ENCODE measurements around the gene FBLN2.
"Not testable (repeated sequence)": the region's sequence is repeated elsewhere in the genome, so short reads cannot be mapped to it uniquely, and the experiment has no call there.

FBLN2 gene

DNA sequence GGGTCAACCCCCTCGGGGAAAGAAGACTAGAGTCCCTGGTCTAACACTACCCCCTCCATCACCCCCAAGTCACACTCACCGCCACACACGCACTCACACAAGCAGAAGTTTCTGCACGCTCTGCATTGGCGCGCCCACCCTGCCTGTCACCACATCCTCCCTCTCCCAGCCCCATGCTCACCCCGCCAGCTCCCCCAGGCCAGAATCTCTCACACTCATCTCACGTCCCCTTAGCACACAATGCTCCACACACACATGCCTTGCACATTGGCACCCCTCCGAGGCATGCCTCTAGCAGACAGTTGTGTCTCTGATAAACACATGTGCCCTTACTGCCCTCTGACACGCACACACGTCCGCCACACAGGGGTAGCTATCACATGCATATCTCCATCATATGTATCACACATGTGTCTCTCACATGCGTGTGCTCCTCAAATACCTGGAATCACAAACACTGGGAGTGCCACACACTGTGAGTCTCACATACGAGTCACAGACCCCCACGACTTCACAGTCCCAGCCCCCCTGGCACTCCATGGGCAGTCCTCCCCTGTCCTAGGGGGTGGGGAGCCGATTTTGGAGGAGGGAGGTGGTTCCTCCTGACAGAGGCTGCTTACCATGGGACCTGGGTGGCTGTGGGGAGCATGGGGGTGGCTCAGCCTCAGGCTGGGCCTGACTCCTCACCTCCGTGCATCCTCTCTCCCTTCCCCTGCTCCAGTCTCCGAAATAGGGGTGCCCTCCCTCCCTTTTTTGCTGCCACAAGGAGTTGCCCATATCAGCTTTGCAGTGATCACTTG, 898 bp downstream of the FBLN2 start:
- no peak for DNase-seq (ENCODE audit: low read depth)

DNA sequence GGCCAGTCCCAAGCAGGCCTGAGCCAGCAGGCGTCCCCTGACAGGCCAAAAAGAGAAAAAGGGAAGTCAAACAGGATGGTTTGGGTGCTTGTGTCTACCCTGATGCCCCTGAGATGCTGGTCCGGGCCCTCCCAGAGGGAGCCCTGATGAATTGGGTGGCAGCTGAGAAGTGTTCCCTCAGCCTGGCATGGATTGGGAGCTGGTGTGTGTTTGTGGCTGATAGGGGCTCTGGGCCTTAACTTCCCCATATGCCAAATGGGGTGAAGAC, 1.4 kb downstream of the FBLN2 start:
- no peak for DNase-seq (ENCODE audit: low read depth)

DNA sequence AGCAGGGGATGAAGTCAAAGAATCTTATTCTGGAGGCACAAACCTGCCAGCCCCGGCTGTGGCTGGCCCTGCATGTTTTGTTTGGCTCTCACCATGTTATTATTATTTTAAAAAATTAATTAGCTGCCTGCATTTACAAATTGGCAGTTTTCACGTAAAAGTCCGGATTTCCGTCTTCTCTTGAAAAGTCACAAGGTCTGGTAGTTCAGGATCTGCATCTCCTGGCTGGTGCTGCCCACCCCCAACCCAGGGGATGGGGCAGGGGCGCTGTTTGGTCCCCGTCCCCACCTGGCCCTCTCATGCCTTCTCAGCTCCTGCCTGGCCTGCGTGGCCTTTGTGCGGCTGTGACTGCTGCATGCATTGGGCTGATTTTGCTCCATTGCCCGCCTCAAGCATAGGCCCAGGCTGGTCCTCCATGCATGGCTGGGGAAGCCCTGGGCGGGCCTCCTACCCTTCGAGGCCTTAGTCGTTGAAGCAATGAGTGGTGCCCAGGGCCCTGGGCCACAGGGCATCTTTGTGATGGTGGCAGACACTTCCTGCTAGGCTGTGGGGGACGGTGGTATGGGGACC, 2.0 kb downstream of the FBLN2 start:
- no peak for DNase-seq (ENCODE audit: low read depth)

DNA sequence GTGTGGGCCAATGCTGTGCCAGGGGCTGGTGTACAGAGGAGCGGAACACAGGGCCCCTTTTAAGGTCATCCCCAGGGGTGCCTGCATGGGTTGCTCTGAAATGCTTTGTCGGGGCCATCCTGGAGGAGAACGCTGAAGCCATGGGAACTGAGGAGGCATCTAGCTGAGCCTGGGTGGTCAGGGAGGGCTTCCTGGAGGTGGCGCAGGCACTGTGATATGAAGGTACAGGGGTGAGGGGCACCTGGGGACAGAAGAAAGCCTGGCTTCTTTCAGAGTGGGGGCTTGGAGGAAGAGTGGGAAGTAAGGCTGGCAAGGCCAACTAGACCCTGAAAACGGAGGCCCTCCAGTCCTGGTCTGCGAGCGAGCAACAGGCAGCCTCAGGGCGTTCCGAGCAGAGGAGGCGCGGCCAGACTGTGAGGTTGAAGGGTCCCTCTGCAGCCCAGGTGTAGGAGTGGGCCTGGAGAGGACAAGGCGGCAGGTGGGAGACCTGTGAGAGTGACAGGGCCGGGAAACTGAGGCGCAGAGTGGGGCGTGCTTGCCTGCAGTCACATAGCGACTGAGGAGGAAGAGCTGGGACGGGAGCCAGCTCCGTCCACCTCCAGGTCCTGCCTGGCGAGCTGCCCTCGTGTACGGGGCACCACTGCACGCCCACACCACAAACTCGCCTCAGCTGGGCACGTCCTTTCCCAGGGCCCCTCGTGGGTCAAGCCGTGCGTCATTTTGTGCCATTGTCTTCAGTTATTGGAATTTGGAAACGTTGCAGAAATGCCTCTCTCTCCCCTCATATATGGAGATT, 4.1 kb downstream of the FBLN2 start:
- DNase-seq (ENCODE audit: low read depth): no peak

DNA sequence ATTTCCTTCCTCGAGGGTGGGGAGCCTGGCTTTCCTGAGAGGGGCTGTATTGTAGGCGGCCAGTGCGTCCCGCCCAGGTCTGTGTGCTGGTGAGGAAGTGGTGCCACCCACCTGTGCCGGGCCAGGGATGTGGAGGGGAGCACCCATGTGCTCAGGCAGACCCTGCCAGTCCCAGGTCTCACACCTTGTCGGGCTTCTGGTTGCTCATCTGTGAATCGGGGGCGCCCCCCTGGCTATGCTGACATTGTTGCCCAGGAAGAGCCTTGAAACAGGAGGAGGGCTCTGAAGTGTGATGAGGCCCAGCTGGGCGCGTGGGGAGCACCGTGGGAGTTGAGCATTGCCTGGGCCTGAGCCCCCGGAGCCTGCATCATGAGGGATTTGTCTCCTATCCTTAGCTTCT, 4.8 kb downstream of the FBLN2 start:
- no peak for DNase-seq (ENCODE audit: low read depth)

DNA sequence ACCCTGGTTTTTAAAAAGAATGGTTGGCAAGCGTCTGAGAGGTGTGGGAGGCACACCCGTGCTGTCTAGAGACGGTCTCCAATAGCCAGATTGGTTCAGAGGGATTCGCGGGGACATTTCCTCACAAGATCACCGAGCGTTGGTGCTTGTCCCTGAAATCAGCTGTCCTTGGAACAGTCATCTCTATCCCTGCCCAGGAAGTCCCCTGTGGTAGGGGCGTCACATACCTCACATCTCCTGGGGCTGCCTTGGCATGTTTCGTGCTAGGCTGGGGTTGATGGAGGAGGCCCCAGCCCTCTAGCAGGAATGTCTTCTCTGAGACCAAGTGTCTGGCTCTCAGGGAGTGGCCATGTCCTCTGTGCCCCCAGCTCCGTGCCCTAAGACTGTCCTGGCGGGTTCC, 6.8 kb downstream of the FBLN2 start:
- DNase-seq (ENCODE audit: low read depth): no peak

DNA sequence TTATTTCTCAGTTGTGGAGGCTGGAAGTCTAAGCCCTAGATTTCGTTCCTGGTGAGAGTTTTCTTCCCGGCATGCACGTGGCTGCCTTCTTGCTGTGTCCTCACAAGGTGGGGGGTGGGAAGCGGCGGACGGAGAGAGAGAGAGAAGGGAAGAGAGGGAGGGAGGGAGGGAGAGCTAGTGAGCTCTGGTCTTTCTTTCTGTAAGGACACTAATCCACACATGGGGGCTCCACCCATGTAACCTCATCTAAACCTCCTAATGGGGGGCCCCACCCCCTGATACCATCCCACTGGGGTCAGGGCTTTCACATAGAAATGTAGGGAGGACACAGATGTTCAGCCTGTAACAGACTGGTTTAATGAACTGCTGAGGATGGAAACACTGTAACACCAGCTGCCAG, 7.3 kb downstream of the FBLN2 start:
- no peak for DNase-seq (ENCODE audit: low read depth)

DNA sequence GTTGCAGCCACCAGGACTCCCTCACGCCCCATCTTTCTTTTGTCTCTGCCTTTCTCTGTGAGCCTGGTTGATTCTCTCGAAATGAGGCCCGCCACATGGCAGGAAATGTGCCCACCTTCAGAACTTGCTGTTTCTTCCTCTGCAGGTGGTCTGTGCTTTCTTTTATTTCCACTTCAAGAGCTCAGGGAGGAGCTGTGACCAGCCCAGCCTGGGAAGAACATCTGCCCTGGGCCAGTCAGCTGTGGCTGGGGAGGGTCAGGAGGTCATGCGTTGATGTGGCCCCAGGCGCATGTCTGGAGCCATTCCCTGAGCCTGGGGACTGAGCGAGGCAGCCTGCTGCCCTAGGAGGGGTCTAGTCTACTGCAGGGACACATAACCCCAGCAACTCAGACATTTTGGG, 8.0 kb downstream of the FBLN2 start:
- no peak for DNase-seq (ENCODE audit: low read depth)

DNA sequence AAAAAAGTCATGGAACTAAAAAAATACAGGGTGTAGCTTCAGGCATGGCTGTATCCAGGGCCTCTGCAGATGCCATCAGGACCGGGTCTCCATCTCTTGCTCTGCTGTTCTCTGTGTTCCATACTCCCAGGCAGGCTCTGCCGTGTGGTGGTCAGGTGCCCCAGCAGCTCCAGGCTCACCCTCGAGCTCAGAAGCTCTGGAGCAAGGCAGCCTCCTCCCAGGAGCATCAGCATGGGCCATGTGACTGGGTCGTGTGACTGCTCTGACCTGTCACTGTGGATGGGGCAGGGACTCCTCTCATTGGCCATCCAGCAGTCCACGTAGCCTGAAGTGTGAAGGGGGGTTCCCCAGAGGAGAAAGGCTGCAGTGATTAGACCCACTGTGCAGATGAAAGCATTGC, 8.5 kb downstream of the FBLN2 start:
- DNase-seq (ENCODE audit: low read depth): no peak

DNA sequence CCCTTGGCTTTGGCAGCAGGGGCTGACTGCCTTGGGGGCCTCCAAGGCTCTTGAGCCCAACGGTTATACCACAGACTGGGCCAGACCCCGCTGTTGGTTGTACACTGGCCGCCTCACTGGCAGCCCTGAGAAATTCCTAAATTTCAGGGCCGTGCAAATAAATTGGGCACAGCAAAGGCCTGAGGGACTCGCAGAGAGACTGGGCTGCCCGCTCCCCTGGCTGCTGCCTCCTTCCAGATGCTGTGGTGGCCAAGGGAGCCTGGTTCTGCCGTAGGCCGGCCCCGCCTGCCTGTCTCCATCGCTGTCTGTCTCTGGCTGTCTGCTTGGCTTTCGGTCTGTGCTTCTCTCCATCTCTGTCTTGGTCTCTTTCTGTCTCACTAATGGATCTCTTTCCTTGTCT, 9.0 kb downstream of the FBLN2 start:
- DNase-seq (ENCODE audit: low read depth): no peak

DNA sequence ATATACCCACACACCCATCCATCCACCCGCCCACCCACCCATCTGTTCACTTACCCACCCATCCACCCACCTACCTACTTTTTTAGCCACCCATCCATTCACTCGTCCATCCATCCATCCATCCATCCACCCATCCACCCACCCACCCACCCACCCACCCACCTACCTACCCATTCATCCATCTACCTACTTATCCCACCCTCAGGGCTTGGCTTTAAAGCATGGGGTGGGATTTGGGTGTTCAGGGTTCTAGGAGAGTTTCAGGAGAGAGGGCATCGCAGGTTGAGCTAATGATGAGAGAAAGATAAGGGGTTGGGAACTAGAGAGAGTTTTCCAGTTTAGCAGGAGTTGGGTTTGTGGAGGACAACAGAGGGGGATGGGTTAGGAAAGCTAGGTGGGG, 9.7 kb downstream of the FBLN2 start:
- DNase-seq (ENCODE audit: low read depth): no peak

DNA sequence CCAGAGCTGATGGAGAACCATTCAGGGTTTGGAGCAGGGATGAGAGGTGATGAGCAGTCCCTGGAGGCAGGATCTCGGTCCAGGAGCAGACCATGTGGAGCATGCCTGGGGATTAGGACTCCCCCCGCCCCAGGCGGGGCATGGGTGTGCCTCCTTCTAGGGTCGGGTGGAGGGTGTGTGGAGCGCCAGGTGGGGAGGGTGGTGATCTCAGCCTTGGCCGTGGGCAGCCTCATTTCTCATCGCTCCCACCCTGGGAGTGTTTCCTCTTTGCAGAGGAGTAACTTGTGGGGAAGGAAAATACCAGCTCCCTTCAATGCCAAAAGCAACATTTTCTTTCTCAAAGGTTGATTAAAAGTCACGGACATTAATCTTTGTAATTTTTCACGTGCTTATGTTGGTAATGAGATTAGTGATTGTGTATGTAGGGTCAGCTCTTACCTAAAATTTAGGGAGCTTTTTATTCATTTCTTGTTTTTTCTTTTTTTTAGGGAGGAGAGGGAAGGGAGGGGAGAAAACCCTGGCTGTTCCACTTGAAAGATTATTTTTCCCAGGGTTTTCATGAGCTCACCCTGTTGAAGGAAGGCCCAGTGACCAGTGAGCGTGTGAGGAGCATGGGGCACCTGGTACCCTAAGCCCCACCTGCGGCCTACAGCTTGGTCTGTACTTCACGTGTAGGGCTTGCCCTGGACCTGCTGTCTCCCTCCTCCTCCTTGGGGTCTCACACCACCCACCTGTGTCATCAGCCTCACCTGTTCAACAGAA, 11.0 kb downstream of the FBLN2 start:
- DNase-seq (ENCODE audit: low read depth): no peak

DNA sequence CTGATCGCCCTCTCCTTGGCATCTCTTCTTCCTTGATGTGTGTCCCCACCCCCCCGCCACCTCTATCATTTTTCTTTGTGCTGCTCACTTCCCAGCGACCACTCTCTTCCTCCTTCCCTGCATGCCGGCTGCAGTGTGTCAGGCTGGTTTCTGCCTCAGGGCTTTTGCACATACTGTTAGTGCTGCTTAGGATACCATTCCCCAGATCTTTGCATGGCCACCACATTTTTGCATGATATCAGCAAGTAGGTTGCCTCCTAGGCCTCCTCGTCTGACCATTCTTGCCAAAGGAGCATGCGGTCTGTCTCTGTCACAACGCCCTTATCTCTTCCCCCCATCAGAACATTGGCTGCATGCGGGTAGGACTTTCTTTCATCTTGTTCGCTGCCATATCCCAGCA, 12.5 kb downstream of the FBLN2 start:
- no peak for DNase-seq (ENCODE audit: low read depth)

DNA sequence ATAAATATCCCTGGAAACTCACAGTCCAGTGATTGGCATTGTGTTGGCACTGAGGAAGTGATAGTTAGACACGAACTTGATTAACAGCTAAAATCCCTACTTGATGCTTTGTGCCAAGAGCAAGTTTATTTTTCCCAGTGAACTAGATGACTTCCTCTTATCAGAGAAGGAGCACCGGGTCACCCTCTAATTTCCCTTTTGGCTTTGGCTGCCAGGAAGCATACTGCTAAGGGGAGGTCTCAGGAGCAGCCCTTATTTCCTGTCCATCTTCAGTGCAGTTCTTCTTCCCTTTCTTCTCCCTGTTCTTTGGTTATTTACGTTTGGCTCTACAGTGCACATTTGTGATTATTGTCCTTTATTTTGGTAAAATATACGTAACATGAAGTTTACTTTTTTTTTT, 13.0 kb downstream of the FBLN2 start:
- DNase-seq (ENCODE audit: low read depth): no peak

DNA sequence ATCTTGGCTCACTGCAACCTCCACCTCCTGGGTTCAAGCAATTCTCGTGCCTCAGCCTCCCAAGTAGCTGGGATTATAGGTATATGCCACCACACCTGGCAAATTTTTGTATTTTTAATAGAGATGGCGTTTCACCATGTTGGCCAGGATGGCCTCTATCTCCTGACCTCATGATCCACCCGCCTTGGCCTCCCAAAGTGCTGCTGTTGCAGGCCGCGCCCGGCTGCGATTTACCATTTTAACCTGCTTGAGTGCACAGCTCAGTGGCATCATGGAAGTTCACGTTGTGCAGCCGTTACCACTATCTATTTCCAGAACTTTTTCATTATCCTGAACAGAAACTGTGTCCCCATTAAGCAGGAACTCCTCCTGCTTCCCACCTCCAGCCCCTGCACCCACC, 13.5 kb downstream of the FBLN2 start:
- DNase-seq (ENCODE audit: low read depth): not testable (repeated sequence)

DNA sequence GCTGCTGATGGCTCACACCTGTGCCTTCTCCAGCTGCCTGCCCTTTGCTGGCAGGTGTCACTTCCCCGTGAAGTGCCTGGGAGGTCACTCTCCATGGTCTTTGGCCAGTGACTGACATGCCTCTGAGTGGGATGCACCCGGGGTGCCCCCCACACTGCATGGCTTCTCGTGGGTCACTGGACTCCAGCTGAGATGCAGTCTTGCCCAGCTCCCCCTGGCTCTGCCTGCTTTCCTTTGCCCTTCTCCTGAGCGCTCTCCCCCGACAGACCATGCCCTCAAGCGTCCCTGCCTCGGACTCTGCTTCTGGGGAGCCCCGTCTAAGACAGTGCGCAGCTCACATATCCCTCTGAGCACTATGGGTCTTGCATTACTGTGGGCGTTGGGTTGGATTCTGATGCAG, 14.4 kb downstream of the FBLN2 start:
- no peak for DNase-seq (ENCODE audit: low read depth)

DNA sequence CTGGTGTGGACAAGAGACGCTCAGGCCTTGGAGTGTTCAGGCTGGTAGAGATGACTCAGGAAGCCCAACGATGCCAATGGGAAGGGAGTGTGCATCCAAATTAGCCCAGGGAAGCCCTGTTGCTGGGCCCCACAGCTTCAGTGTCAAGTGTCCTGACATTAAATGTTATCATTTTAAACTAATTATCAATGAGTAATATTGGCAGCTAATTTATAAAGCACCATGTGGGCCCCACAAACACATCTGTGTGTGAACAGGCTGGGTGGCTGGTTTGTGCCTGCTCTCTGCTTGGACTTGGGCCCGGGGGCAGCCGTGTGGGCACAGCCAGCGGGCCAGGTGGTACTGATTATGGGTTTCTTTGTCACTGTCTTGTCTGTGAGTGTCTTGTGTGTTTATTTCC, 15.0 kb downstream of the FBLN2 start:
- DNase-seq (ENCODE audit: low read depth): no peak

DNA sequence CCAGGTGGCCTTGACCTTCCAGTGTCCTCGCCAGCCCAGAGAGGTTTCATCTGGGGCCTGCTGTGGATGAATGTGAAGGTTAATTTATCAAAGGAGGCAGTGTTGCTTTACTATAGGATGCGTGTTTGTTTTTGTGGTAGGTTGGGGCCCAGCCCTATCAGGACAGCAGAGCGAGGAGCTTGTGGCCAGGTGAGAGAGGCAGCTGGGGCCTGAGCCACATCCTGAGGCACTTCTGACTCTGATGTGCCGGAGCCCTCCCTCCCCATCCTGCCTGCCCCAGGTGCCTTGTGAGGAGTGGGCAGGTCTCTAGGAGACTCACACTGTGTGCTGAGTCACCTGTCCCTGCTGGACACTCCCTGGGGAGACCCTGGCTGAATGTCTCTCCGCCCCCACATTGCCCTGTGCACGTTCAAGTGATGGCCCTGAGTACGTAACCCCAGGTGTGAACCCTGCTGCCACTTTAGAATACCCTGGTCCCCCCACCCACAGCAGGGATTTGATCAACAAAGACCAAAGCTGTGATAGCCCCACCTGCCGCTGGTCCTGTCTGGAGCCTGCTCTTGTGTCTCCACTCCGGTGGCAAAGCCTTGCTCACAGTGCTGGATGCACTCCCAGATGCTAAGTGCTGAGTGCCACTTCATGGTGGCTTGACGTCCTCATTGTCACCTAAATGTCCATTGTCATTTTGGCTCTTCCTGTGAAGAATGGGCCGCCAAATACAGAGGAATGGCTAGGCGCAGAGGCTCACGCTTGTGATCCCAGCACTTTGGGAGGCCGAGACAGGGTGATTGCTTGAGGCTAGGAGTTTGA, 16.0 kb downstream of the FBLN2 start:
- DNase-seq (ENCODE audit: low read depth): no peak

DNA sequence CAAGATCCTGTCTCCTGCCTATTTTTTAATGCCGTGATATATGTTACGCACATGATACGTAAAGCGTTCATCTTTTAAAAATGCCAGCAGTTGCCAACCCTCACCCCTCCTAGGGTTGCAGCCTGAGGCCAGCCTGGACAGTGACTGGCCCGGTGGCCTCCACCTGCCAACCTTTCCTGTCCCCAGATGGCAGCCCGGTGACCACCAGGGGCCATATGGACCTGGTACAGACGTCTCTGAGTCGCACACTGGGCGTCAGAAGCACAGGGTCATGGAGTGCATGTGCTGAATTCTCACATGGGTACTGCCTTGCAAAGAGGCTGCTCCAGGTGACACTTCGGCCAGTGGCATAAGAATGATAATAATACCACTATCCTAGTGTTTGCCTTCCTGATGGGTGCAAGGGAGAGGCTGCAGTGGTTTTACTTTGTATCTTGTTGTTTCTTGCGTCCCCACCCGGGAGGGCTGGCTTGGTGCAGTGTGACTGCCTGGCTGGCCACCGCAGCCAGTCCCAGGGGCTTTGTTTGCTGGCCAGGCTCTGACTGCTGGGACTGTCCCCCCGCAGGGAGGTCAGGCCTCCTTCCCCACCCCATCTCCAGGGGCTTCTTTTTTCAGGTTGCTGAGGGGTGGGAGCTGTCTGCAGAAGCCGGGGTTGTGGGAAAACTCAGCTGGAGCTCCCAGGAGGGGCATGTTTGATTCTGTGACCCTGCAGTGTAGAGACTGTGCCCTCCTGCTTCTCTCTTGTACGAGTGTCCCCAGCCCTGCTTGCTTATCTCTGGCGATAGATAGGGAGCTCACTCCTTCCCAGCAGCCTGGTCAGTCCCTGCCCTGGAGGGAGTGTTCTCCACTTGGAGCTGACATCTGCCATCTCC, 16.9 kb downstream of the FBLN2 start:
- no peak for DNase-seq (ENCODE audit: low read depth)

DNA sequence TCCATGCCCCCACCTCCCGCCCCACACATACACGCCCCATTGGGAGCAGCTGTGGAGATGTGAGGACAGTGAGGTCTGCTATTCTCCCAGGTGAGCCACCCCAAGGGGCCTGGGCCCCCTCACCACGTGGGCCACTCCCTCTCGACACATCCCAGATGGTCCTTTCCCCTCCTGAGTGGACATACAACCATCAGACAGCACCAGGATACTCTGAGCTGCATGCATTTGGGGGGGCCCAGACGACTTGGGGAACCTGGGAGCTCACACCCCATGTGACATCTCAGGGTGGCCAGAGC, 17.5 kb downstream of the FBLN2 start:
- DNase-seq (ENCODE audit: low read depth): no peak

DNA sequence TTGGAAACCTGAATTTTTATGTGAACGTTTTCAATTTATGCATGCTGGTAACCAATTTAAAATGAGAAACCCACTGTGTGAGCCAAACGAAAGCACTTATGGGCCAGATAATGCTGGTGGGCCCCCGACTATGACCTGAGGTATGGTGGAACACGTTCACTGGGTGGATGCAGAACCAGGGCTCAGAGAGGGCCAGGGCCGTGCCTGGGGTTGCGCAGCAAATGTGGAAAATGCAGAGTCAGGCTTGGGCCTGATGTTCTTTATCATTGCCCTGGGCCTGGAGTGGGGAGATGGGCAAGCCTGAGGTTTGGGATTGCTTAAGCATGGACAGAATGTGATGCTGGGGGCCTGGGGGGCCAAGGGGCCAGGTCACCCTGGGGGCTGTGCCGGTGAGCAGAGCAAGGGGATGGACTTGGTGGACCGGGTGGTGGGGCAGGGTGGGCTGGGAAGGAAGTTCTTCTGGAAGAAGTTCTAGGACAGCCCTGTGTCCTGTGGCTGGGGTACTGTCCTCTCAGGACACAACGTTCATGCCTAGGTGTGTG, 17.9 kb downstream of the FBLN2 start:
- DNase-seq (ENCODE audit: low read depth): no peak
